Fibroblast of mammary gland (primary cell): Measurements from ENCODE around the gene ARHGAP10.
A peak's percentile ranks its signal among the peaks of the same experiment; 100 is the strongest.

Source experiments
- DNase-seq: peaks from one replicate; pipeline ENCODE4 v3.0.0-alpha.2; 2010; ENCODE audit warnings: low read depth
- H3K4me3 ChIP-seq: 2 replicates; pipeline ENCODE4 v1.5.1; 2011; ENCODE audit warnings: low read depth, mild to moderate bottlenecking, low read length, moderate library complexity; ENCODE audit not compliant: control insufficient read depth
- CTCF ChIP-seq: conservative IDR thresholded peaks from 2 replicates; pipeline ENCODE4 v1.5.1; 2011; ENCODE audit warnings: low read depth, low read length, inconsistent platforms; ENCODE audit not compliant: control insufficient read depth, insufficient read depth

Gene ARHGAP10

GRCh38 chr4:147731580-147732517, at the start of gene ARHGAP10:
ARHGAP10 (plus strand) TSS chr4:147732088; CDS start chr4:147732302, 214 bp downstream.
- peak within 1 kb of the TSS; percentile 90 for H3K4me3 ChIP-seq
- peak; percentile 77 for DNase-seq
- TF ChIP-seq CTCF = no peak

GRCh38 chr4:147682755-147683154, 49.1 kb upstream of the ARHGAP10 start:
- no peak for TF ChIP-seq CTCF
- H3K4me3 ChIP-seq = peak overlapping the region; percentile 90
- DNase-seq = no peak

GRCh38 chr4:147683188-147683591, 48.7 kb upstream of the ARHGAP10 start:
- TF ChIP-seq CTCF = no peak
- peak overlapping the region; percentile 90 for H3K4me3 ChIP-seq
- DNase-seq = peak; percentile 35

GRCh38 chr4:147683717-147684700, 47.9 kb upstream of the ARHGAP10 start, which contains the start of gene PRMT9:
PRMT9 (minus strand) TSS chr4:147684163; CDS start chr4:147683987, 176 bp downstream.
- DNase-seq = peak; percentile 91
- peak within 1 kb of the TSS; percentile 90 for H3K4me3 ChIP-seq
- TF ChIP-seq CTCF = no peak

GRCh38 chr4:147689067-147689466, 42.8 kb upstream of the ARHGAP10 start:
- DNase-seq = no peak
- TF ChIP-seq CTCF = no peak
- H3K4me3 ChIP-seq = no peak overlapping the region

- no peak for DNase-seq
- no peak for TF ChIP-seq CTCF
- H3K4me3 ChIP-seq = no peak overlapping the region
These were observed 40.1 kb upstream of the ARHGAP10 start for GRCh38 chr4:147691820-147692219.
